Measurements from ENCODE around the gene ODF4. TPM values are rescaled to one million over a fixed set of nuclear protein-coding genes. Genes with fewer than 3 reads are reported as not detected.

ODF4 gene
- polyA plus RNA-seq, 1 of the 3 experiments (the other 2 are of a cell fraction): not detected

DNA sequence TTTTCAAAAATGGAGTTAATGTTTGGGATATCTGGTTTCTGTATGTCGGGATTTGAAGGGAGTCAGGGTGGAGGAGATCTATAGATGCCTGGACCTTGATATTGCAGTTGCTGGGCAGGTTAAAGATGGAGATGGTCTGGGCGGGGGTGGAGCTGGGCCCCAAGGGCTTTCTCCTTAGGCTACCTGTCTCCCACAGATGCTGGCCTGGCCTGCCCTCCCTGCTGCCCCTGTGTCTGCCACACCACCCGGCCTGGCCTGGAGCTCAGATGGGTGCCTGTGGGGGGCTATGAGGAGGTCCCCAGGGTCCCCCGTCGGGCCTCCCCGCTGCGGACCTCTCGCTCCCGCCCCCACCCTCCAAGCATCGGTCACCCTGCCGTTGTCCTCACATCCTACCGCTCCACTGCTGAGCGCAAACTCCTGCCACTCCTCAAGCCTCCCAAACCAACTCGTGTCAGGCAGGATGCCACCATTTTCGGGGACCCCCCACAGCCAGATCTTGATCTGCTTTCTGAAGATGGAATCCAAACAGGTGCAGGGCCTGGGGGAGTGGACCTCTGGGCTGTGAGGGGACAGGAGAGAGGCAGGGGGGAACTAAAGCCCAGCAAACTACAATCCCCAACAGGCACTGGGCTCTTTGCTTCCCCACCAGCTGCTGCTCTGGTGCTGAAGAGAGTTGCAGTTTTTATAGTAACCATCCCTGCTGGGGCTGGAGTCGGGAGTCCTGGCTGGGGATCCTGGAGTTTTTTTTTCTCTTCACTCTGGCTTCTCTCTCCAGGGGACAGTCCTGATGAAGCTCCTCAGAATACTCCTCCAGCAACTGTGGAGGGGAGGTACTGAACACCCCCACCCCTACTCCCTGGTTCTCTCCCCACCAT, 26.7 kb upstream of the ODF4 start (continued):
- TF ChIP-seq, protein P1, sequence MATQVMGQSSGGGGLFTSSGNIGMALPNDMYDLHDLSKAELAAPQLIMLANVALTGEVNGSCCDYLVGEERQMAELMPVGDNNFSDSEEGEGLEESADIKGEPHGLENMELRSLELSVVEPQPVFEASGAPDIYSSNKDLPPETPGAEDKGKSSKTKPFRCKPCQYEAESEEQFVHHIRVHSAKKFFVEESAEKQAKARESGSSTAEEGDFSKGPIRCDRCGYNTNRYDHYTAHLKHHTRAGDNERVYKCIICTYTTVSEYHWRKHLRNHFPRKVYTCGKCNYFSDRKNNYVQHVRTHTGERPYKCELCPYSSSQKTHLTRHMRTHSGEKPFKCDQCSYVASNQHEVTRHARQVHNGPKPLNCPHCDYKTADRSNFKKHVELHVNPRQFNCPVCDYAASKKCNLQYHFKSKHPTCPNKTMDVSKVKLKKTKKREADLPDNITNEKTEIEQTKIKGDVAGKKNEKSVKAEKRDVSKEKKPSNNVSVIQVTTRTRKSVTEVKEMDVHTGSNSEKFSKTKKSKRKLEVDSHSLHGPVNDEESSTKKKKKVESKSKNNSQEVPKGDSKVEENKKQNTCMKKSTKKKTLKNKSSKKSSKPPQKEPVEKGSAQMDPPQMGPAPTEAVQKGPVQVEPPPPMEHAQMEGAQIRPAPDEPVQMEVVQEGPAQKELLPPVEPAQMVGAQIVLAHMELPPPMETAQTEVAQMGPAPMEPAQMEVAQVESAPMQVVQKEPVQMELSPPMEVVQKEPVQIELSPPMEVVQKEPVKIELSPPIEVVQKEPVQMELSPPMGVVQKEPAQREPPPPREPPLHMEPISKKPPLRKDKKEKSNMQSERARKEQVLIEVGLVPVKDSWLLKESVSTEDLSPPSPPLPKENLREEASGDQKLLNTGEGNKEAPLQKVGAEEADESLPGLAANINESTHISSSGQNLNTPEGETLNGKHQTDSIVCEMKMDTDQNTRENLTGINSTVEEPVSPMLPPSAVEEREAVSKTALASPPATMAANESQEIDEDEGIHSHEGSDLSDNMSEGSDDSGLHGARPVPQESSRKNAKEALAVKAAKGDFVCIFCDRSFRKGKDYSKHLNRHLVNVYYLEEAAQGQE (IDR thresholded peaks at IDR 0.05; ENCODE audit: low read depth, low read length): no peak
- TF ChIP-seq FOXM1 (IDR thresholded peaks at IDR 0.05; ENCODE audit: low read depth) (no peak), EP300 (IDR thresholded peaks at IDR 0.05; ENCODE audit: borderline replicate concordance in 1 of 2, low read depth in 1 of 2, low read length in 1 of 2) (no peak), TEAD4 (IDR thresholded peaks at IDR 0.05; ENCODE audit: borderline replicate concordance, insufficient read depth) (no peak)
- TF ChIP-seq, protein P2, sequence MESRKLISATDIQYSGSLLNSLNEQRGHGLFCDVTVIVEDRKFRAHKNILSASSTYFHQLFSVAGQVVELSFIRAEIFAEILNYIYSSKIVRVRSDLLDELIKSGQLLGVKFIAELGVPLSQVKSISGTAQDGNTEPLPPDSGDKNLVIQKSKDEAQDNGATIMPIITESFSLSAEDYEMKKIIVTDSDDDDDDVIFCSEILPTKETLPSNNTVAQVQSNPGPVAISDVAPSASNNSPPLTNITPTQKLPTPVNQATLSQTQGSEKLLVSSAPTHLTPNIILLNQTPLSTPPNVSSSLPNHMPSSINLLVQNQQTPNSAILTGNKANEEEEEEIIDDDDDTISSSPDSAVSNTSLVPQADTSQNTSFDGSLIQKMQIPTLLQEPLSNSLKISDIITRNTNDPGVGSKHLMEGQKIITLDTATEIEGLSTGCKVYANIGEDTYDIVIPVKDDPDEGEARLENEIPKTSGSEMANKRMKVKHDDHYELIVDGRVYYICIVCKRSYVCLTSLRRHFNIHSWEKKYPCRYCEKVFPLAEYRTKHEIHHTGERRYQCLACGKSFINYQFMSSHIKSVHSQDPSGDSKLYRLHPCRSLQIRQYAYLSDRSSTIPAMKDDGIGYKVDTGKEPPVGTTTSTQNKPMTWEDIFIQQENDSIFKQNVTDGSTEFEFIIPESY (IDR thresholded peaks at IDR 0.05; ENCODE audit: borderline replicate concordance, low read depth): no peak
- TF ChIP-seq, protein P3, sequence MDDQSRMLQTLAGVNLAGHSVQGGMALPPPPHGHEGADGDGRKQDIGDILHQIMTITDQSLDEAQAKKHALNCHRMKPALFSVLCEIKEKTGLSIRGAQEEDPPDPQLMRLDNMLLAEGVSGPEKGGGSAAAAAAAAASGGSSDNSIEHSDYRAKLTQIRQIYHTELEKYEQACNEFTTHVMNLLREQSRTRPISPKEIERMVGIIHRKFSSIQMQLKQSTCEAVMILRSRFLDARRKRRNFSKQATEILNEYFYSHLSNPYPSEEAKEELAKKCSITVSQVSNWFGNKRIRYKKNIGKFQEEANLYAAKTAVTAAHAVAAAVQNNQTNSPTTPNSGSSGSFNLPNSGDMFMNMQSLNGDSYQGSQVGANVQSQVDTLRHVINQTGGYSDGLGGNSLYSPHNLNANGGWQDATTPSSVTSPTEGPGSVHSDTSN (IDR thresholded peaks at IDR 0.05): no peak

DNA sequence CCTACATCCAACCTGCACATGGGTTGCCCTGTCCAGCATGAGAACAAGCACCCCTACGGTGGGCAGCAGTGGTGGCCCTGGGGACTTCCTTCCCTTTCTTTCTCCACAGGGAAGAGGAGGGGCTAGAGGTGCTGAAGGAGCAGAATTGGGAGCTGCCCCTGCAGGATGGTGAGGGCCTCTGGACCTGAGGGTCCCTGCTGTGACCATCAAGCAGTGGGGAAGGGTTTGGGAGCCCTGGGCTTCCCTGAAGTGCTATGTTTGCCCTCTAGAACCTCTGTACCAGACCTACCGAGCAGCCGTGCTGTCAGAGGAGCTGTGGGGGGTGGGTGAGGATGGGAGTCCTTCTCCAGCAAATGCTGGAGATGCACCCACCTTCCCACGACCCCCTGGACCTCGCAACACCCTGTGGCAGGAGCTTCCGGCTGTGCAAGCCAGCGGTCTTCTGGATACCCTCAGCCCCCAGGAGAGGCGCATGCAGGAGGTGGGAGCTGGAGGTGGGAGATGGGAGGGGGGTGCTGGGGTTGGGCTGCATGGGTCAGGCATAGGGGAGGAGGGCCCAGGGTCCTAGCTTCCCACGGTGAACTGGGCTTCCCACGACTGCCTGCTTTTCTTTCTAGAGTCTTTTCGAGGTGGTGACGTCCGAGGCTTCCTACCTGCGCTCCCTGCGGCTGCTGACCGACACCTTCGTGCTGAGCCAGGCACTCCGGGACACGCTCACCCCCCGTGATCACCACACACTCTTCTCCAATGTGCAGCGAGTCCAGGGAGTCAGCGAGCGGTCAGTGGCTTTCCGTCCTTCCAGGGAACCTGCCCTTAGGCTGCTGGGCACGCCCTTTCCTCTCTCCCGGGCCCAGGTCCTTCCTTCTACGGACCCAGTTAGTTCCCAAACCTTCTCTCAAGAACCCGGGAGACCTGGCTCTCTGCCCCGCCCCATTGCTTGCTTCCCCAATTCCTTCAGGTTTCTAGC, 24.6 kb upstream of the ODF4 start:
- H3K27ac ChIP-seq (ENCODE audit: low read depth in 2 of 2, low read length in 1 of 2): no peak overlapping the region
- POLR2A ChIA-PET: interaction anchor here (1.7 kb wide), 1 partner anchor 20 kb away, joined by 5 read pairs; the partner anchor contains the start of gene SLC25A35
- H3F3A ChIP-seq (replicated peaks; ENCODE audit: insufficient read depth): no peaks in the 10 kb centered on the region
- 34% methylated on average over 17 of the region's 29 CpGs for WGBS (ENCODE audit: low lambda C conversion rate)
- peaks cover 0 to 4% of the 10 kb centered on the region in 2 experiments; a peak in 1 of 4 replicates for H3K4me1 ChIP-seq (ENCODE audit: control insufficient read depth in 1 of 2, insufficient read depth in 2 of 2, low read depth in 1 of 2, low read length in 1 of 2)
- no peaks in the 10 kb centered on the region for H4K20me1 ChIP-seq (ENCODE audit: insufficient read depth)
- H3K9me3 ChIP-seq: no peaks in the 10 kb centered on the region
- no peak overlapping the region for H2AFZ ChIP-seq (ENCODE audit: low read depth)
- CTCF ChIA-PET: interaction anchor here (0.9 to 1.4 kb wide), 2 partner anchors 14 to 18 kb away, joined by 3 read pairs; no protein-coding TSS in a partner anchor
- H3K79me2 ChIP-seq (ENCODE audit: insufficient read depth): no peaks in the 10 kb centered on the region
- peak overlapping the region; percentile 33; the same call in 1 of the 2 replicates for H3K4me2 ChIP-seq
- peak overlapping the region in 1 of 2 experiments; percentile 24; a peak in 1 of 4 replicates for H3K4me3 ChIP-seq (ENCODE audit: low read depth in 2 of 2, low read length in 1 of 2)
- TF ChIP-seq TCF12 (IDR thresholded peaks at IDR 0.05): no peak
- no peak for TF ChIP-seq NFIC (IDR thresholded peaks at IDR 0.05; ENCODE audit: borderline replicate concordance)
- TF ChIP-seq EP300 (IDR thresholded peaks at IDR 0.05; ENCODE audit: borderline replicate concordance in 1 of 2, low read depth in 1 of 2, low read length in 1 of 2): no peak
- TF ChIP-seq ELF1 (IDR thresholded peaks at IDR 0.05): no peak
- TF ChIP-seq, protein P4, sequence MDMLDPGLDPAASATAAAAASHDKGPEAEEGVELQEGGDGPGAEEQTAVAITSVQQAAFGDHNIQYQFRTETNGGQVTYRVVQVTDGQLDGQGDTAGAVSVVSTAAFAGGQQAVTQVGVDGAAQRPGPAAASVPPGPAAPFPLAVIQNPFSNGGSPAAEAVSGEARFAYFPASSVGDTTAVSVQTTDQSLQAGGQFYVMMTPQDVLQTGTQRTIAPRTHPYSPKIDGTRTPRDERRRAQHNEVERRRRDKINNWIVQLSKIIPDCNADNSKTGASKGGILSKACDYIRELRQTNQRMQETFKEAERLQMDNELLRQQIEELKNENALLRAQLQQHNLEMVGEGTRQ (IDR thresholded peaks at IDR 0.05; ENCODE audit: borderline replicate concordance, low read depth, low read length): no peak
- no peak for TF ChIP-seq GABPA (IDR thresholded peaks at IDR 0.05; ENCODE audit: low read depth)
- no peak for TF ChIP-seq CHD2 (IDR thresholded peaks at IDR 0.05; ENCODE audit: low read length, partially characterized antibody)
- no peak for TF ChIP-seq SMC3 (IDR thresholded peaks at IDR 0.05; ENCODE audit: low read depth, low read length)
- TF ChIP-seq, protein P2 (IDR thresholded peaks at IDR 0.05; ENCODE audit: borderline replicate concordance, low read depth): no peak
- no peak for TF ChIP-seq EZH2phosphoT487 (IDR thresholded peaks at IDR 0.05; ENCODE audit: borderline replicate concordance, low read depth)
- TF ChIP-seq GATA2 (CRISPR knock-in tag; IDR thresholded peaks at IDR 0.05): no peak
- no peak overlapping the region for H3K9ac ChIP-seq
- peaks cover 30% of the 10 kb centered on the region for H3K27me3 ChIP-seq (ENCODE audit: insufficient read depth)
- peak; percentile 58 for DNase-seq
- H3K36me3 ChIP-seq (replicated peaks in 1 of 2; ENCODE audit: control insufficient read depth in 1 of 2, insufficient read depth in 2 of 2, low read length in 1 of 2): no peaks in the 10 kb centered on the region
- no peaks in the 10 kb centered on the region for H3K9me2 ChIP-seq
